ENCODE data around the gene DMXL1. TPM values are rescaled to one million over a fixed set of nuclear protein-coding genes. Genes with fewer than 3 reads are reported as not detected.

Gene DMXL1
- total and polyA plus RNA-seq, 2 experiments from 2014 or later, result 28.4 to 41.7 TPM

- TF ChIP-seq CREB1 (CRISPR knock-in tag; IDR thresholded peaks at IDR 0.05; ENCODE audit: low read depth), result no peak
- TF ChIP-seq JUNB (IDR thresholded peaks at IDR 0.05; ENCODE audit: unreplicated experiment), result no peak
- TF ChIP-seq POLR2AphosphoS5 (IDR thresholded peaks at IDR 0.05; ENCODE audit: low read depth), result no peak
- TF ChIP-seq CTCF (conservative IDR thresholded peaks at IDR 0.05; ENCODE audit: low read depth in 2 of 2), result no peak
- no peak for TF ChIP-seq EZH2phosphoT487 (IDR thresholded peaks at IDR 0.05; ENCODE audit: unreplicated experiment)
Observed at GRCh38 chr5:119166026-119166425, 95.1 kb downstream of the DMXL1 start (continued).

GRCh38 chr5:119168401-119168800 is 97.5 kb downstream of the DMXL1 start:
- Mint-ChIP-seq H3K9me3 (peaks cover 11% of the 10 kb centered on the region; the same call in 2 of the 3 replicates), H3K36me3 (ENCODE audit: low read depth) (peaks cover 26% of the 10 kb centered on the region), H3K27ac (no peak overlapping the region), H3K4me3 (no peak overlapping the region), H3K27me3 (ENCODE audit: insufficient read depth, low read depth, poor library complexity) (no peaks in the 10 kb centered on the region), H3K4me1 (peaks cover 28% of the 10 kb centered on the region)
- Histone ChIP-seq H3K36me3 (ENCODE audit: insufficient read depth) (no peaks in the 10 kb centered on the region; the same call in 1 of the 2 replicates), H4K20me1 (replicated peaks; ENCODE audit: insufficient read depth) (no peaks in the 10 kb centered on the region), H3F3A (replicated peaks; ENCODE audit: low read depth) (no peaks in the 10 kb centered on the region), H3K9me2 (ENCODE audit: insufficient read depth) (peaks cover 3% of the 10 kb centered on the region; the same call in 1 of the 2 replicates), H3K4me3 (no peak overlapping the region), H2AFZ (no peak overlapping the region), H3K4me1 (ENCODE audit: insufficient read depth) (peaks cover 33% of the 10 kb centered on the region), H3K4me2 (no peak overlapping the region), H3K27me3 (ENCODE audit: insufficient read depth) (no peaks in the 10 kb centered on the region), H3K79me2 (replicated peaks; ENCODE audit: insufficient read depth) (no peaks in the 10 kb centered on the region), H3K27ac (ENCODE audit: low read depth) (no peak overlapping the region)
- no peak for TF ChIP-seq EZH2 (IDR thresholded peaks at IDR 0.05; ENCODE audit: low read depth, unreplicated experiment)
- TF ChIP-seq EZH2phosphoT487 (IDR thresholded peaks at IDR 0.05; ENCODE audit: unreplicated experiment), result no peak
- TF ChIP-seq CTCF (conservative IDR thresholded peaks at IDR 0.05; ENCODE audit: low read depth in 2 of 2), result no peak
- TF ChIP-seq CREB1 (CRISPR knock-in tag; IDR thresholded peaks at IDR 0.05; ENCODE audit: low read depth), result no peak
- TF ChIP-seq ZNF114 (CRISPR knock-in tag; IDR thresholded peaks at IDR 0.05), result no peak
- TF ChIP-seq NANOG (IDR thresholded peaks at IDR 0.05; ENCODE audit: borderline replicate concordance), result no peak
- no peak for TF ChIP-seq ZNF331 (CRISPR knock-in tag; IDR thresholded peaks at IDR 0.05; ENCODE audit: low read depth)
- no peak for TF ChIP-seq REST (IDR thresholded peaks at IDR 0.05; ENCODE audit: unreplicated experiment)
- no peak for TF ChIP-seq ZNF462 (CRISPR knock-in tag; IDR thresholded peaks at IDR 0.05)
- TF ChIP-seq JUNB (IDR thresholded peaks at IDR 0.05; ENCODE audit: unreplicated experiment), result no peak
- DNase-seq (ENCODE audit: low spot score), result no peak
- ATAC-seq, result no peak
